LNCaP clone FGC (cell line): ENCODE data around the gene CIB1.

Source experiments
- DNase-seq: peaks from one replicate; pipeline ENCODE4 v3.0.0-alpha.2; 2011; ENCODE audit warnings: low read depth
- H3K4me3 ChIP-seq: 2 replicates; pipeline ENCODE4 v1.5.1; 2011; ENCODE audit warnings: mild to moderate bottlenecking, low read depth, low read length, control low read depth
- TF ChIP-seq, protein P1 (sequence below): IDR thresholded peaks from 2 replicates; pipeline ENCODE4 v1.5.1; 2012; ENCODE audit warnings: mild to moderate bottlenecking; ENCODE audit not compliant: control insufficient read depth, insufficient read depth; ENCODE audit errors: extremely low read depth

The CIB1 gene

GRCh38 chr15:90213818-90214204 is 19.9 kb downstream of the CIB1 start:
- no peak overlapping the region for H3K4me3 ChIP-seq
- no peak for DNase-seq
- TF ChIP-seq, protein P1, sequence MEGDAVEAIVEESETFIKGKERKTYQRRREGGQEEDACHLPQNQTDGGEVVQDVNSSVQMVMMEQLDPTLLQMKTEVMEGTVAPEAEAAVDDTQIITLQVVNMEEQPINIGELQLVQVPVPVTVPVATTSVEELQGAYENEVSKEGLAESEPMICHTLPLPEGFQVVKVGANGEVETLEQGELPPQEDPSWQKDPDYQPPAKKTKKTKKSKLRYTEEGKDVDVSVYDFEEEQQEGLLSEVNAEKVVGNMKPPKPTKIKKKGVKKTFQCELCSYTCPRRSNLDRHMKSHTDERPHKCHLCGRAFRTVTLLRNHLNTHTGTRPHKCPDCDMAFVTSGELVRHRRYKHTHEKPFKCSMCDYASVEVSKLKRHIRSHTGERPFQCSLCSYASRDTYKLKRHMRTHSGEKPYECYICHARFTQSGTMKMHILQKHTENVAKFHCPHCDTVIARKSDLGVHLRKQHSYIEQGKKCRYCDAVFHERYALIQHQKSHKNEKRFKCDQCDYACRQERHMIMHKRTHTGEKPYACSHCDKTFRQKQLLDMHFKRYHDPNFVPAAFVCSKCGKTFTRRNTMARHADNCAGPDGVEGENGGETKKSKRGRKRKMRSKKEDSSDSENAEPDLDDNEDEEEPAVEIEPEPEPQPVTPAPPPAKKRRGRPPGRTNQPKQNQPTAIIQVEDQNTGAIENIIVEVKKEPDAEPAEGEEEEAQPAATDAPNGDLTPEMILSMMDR, result no peak

GRCh38 chr15:90213122-90213817 is 20.5 kb downstream of the CIB1 start:
- DNase-seq, result no peak
- TF ChIP-seq, protein P1, result no peak
- no peak overlapping the region for H3K4me3 ChIP-seq

DNA sequence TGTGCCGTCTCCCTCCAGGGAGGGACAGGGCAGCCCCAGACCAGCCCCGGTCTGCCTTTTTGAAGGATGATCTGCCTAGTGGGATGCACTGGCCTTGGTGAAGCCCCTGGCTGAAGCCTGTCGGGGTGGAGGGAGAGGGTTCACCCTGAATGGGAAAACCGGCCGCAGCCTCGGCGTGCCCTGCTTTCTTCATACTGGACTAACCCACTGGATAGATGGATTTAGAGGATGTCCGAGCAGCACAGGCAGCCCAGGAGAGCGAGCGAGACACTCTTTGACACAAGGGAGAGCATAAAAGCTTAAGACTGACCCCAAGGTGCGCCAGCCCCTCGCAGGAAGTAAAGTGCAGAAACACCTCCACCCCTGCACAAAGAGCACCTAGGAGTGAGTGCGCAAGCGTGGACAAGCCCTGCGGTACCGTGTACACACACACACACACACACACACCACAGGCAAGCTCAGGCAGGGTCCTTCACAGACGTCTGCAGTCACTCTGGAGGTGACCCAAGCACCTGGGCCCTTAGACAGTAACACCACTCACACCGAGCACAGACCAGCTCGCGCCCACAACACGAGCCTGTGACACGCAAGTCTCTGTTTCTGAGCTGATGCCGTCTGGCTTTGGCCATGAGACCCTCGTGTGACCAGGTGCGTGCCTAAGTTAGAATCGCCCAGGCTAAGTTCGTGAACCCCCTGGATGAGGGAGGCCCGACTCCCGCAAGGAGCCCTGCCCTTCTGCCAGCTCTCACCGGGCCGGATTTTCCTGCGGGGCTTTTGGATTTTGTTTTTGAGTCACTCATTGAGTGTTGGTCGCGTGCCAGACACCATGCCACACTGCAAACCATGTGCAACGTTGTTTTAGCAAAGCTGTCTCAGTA is 21.3 kb downstream of the CIB1 start:
- TF ChIP-seq, protein P1, result no peak
- DNase-seq, result no peak
- H3K4me3 ChIP-seq, result no peak overlapping the region

DNA sequence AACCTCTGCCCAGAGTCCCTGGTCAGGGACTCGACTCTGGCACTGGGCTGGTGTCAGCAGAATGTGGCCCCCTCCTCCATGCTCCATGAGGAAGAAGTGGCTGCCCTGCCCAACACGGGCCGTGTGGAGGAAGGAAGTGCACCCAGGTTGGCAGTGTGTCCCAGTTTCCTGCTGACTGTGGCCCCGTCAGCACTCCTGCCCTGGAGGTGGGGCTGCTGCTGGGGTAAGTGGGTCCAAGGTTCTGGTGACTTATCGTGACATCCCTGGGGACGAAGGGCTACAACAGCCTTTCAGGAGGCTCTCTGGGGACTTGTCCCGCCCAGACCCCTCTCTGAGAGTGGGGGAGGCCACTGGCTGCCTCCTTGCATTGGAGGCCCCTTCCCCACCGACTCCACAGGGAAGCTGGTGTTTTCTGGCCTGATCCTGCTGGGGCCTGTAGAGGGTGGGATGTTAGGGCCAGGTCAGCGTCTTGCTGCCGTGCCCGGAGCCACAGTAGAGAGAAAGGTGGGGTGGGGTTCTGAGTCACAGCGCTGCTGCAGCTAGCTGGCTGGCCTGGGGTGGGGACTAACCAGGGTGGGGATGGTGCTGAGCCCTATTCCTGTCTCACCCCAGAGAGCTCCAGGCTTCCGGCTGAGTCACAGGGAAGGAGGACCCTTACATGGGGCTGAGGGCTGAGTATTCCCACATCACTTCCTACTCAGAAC is 22.1 kb downstream of the CIB1 start:
- DNase-seq, result no peak
- no peak overlapping the region for H3K4me3 ChIP-seq
- TF ChIP-seq, protein P1, result no peak

DNA sequence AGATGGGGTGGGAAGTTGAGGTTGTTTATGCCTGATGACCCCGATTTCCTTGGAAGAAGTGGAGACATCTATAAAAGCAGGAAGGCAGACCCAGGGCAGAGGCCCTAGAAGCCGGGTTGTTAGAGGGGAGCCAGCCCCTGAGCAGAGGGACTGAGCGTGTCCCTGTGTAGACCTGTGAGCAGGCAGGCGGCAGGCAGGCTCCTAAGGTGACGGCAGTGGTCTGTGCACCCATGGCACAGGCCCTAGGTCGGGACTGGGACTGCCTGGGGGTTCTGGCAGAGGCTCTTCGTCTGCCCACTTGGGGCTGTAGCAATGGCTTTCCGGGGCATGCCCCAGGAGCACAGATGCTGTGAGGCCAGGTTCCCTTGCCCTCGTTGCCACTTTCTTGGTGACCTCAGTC is 22.7 kb downstream of the CIB1 start:
- no peak for DNase-seq
- H3K4me3 ChIP-seq, result no peak overlapping the region
- TF ChIP-seq, protein P1, result no peak

- H3K4me3 ChIP-seq, result no peak overlapping the region
- no peak for DNase-seq
These were observed 23.1 kb downstream of the CIB1 start for GRCh38 chr15:90210593-90210992.

More at GRCh38 chr15:90210593-90210992, 23.1 kb downstream of the CIB1 start:
- TF ChIP-seq, protein P1, result no peak
